ENCODE results near the gene DKK1.

GRCh38 chr10:52353205-52353604, 39.1 kb downstream of the DKK1 start:
- TF ChIP-seq ZNF221 (tag by site-specific recombination; IDR thresholded peaks at IDR 0.05; ENCODE audit: borderline replicate concordance) (no peak), ZNF701 (tag by site-specific recombination; IDR thresholded peaks at IDR 0.05) (no peak), KLF1 (tag by site-specific recombination; IDR thresholded peaks at IDR 0.05) (no peak), ZNF704 (tag by site-specific recombination; IDR thresholded peaks at IDR 0.05) (no peak), ZNF660 (tag by site-specific recombination; IDR thresholded peaks at IDR 0.05) (no peak), ZNF510 (tag by site-specific recombination; IDR thresholded peaks at IDR 0.05; ENCODE audit: insufficient replicate concordance) (no peak), ZNF639 (tag by site-specific recombination; IDR thresholded peaks at IDR 0.05) (no peak)
- TF ChIP-seq, protein P1, sequence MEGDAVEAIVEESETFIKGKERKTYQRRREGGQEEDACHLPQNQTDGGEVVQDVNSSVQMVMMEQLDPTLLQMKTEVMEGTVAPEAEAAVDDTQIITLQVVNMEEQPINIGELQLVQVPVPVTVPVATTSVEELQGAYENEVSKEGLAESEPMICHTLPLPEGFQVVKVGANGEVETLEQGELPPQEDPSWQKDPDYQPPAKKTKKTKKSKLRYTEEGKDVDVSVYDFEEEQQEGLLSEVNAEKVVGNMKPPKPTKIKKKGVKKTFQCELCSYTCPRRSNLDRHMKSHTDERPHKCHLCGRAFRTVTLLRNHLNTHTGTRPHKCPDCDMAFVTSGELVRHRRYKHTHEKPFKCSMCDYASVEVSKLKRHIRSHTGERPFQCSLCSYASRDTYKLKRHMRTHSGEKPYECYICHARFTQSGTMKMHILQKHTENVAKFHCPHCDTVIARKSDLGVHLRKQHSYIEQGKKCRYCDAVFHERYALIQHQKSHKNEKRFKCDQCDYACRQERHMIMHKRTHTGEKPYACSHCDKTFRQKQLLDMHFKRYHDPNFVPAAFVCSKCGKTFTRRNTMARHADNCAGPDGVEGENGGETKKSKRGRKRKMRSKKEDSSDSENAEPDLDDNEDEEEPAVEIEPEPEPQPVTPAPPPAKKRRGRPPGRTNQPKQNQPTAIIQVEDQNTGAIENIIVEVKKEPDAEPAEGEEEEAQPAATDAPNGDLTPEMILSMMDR (tag by site-specific recombination; IDR thresholded peaks at IDR 0.05), result no peak
